ENCODE data around the gene RALA. TPM values are rescaled to one million over a fixed set of nuclear protein-coding genes. Genes with fewer than 3 reads are reported as not detected.

RALA gene
- total and polyA plus RNA-seq, 10 of the 15 experiments (the other 5 are each of a cell fraction or from before 2014, with no cell fraction given): 7.5 to 53.3 (median 23.1) TPM

DNA sequence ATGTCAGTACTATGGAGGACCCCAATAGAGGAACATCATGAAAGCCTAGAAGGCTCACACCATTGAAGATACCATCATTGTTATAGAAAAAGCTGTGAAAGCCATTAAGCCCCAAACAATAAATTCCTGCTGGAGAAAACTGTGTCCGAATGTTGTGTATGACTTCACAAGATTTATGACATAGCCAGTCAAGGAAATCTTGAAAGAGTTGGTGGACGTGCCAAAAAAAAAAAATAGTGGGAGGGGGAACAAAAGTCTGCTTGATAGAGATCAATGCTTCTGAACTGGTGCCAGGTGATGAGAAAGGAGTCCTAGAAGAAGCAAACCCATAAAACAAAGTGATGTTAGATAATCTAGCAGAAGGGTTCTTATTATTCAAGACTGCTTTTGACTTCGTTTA lies 41.2 kb downstream of the RALA start:
- CTCF ChIA-PET: no interaction called here
- POLR2A ChIA-PET: interaction anchor here (0.7 kb wide), 1 partner anchor 365 kb away, joined by 3 read pairs; no protein-coding TSS in a partner anchor
- Histone ChIP-seq H3K4me3 (no peak overlapping the region), H3K36me3 (ENCODE audit: control insufficient read depth in 2 of 2, insufficient read depth in 2 of 2, low read length in 1 of 2) (no peaks in the 10 kb centered on the region; a peak in 1 of 4 replicates), H4K20me1 (ENCODE audit: control insufficient read depth, insufficient read depth) (no peaks in the 10 kb centered on the region), H3K27me3 (replicated peaks in 1 of 2; ENCODE audit: control insufficient read depth in 2 of 2, insufficient read depth in 2 of 2, low read length in 1 of 2) (no peaks in the 10 kb centered on the region), H3K4me1 (ENCODE audit: control insufficient read depth, insufficient read depth, low read length) (no peaks in the 10 kb centered on the region), H2AFZ (ENCODE audit: control insufficient read depth, low read depth, low read length) (no peak overlapping the region), H3K27ac (ENCODE audit: control insufficient read depth, insufficient read depth) (no peak overlapping the region), H3K9me3 (replicated peaks; ENCODE audit: control insufficient read depth, insufficient read depth, low read length) (peaks cover 7% of the 10 kb centered on the region), H3K4me2 (ENCODE audit: control insufficient read depth, insufficient read depth) (no peak overlapping the region), H3K79me2 (ENCODE audit: control insufficient read depth, insufficient read depth, low read length) (no peaks in the 10 kb centered on the region; the same call in 1 of the 2 replicates), H3K9ac (ENCODE audit: control insufficient read depth, insufficient read depth, low read length) (no peak overlapping the region)
- intact Hi-C loops (cut with micrococcal nuclease; ENCODE audit: unreplicated experiment) (no loop called here), in situ Hi-C loops (cut with MboI) (no loop called here)
- RAD21 ChIA-PET (ENCODE audit: unreplicated experiment): interaction anchor here (1.0 kb wide), 1 partner anchor 84 kb away, joined by 3 read pairs; no protein-coding TSS in a partner anchor
- no TSS peak for BruUV-seq (replicated peaks)
- no peak for ATAC-seq
- no peak for DNase-seq (ENCODE audit: low read depth, low spot score)
- TF ChIP-seq POLR2A (IDR thresholded peaks at IDR 0.05; ENCODE audit: low read depth, low read length): no peak
- no peak for TF ChIP-seq LARP7 (IDR thresholded peaks at IDR 0.05)
- no peak for TF ChIP-seq HDAC6 (IDR thresholded peaks at IDR 0.05; ENCODE audit: unreplicated experiment)
- no peak for TF ChIP-seq ZNF24 (IDR thresholded peaks at IDR 0.05)
- TF ChIP-seq, protein P1, sequence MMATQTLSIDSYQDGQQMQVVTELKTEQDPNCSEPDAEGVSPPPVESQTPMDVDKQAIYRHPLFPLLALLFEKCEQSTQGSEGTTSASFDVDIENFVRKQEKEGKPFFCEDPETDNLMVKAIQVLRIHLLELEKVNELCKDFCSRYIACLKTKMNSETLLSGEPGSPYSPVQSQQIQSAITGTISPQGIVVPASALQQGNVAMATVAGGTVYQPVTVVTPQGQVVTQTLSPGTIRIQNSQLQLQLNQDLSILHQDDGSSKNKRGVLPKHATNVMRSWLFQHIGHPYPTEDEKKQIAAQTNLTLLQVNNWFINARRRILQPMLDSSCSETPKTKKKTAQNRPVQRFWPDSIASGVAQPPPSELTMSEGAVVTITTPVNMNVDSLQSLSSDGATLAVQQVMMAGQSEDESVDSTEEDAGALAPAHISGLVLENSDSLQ (IDR thresholded peaks at IDR 0.05): no peak
- TF ChIP-seq RAD51 (IDR thresholded peaks at IDR 0.05): no peak
- TF ChIP-seq, protein P2, sequence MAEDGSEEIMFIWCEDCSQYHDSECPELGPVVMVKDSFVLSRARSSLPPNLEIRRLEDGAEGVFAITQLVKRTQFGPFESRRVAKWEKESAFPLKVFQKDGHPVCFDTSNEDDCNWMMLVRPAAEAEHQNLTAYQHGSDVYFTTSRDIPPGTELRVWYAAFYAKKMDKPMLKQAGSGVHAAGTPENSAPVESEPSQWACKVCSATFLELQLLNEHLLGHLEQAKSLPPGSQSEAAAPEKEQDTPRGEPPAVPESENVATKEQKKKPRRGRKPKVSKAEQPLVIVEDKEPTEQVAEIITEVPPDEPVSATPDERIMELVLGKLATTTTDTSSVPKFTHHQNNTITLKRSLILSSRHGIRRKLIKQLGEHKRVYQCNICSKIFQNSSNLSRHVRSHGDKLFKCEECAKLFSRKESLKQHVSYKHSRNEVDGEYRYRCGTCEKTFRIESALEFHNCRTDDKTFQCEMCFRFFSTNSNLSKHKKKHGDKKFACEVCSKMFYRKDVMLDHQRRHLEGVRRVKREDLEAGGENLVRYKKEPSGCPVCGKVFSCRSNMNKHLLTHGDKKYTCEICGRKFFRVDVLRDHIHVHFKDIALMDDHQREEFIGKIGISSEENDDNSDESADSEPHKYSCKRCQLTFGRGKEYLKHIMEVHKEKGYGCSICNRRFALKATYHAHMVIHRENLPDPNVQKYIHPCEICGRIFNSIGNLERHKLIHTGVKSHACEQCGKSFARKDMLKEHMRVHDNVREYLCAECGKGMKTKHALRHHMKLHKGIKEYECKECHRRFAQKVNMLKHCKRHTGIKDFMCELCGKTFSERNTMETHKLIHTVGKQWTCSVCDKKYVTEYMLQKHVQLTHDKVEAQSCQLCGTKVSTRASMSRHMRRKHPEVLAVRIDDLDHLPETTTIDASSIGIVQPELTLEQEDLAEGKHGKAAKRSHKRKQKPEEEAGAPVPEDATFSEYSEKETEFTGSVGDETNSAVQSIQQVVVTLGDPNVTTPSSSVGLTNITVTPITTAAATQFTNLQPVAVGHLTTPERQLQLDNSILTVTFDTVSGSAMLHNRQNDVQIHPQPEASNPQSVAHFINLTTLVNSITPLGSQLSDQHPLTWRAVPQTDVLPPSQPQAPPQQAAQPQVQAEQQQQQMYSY (CRISPR knock-in tag; IDR thresholded peaks at IDR 0.05): no peak
- TF ChIP-seq, protein P3, sequence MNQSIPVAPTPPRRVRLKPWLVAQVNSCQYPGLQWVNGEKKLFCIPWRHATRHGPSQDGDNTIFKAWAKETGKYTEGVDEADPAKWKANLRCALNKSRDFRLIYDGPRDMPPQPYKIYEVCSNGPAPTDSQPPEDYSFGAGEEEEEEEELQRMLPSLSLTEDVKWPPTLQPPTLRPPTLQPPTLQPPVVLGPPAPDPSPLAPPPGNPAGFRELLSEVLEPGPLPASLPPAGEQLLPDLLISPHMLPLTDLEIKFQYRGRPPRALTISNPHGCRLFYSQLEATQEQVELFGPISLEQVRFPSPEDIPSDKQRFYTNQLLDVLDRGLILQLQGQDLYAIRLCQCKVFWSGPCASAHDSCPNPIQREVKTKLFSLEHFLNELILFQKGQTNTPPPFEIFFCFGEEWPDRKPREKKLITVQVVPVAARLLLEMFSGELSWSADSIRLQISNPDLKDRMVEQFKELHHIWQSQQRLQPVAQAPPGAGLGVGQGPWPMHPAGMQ (IDR thresholded peaks at IDR 0.05; ENCODE audit: borderline replicate concordance): no peak
- no peak for TF ChIP-seq TARDBP (IDR thresholded peaks at IDR 0.05; ENCODE audit: borderline replicate concordance)
- TF ChIP-seq RFX5 (IDR thresholded peaks at IDR 0.05; ENCODE audit: low read depth, low read length): no peak
- TF ChIP-seq ZZZ3 (IDR thresholded peaks at IDR 0.05; ENCODE audit: control insufficient read depth, insufficient read length, low read depth): no peak
- TF ChIP-seq ATF7 (IDR thresholded peaks at IDR 0.05; ENCODE audit: low read depth): no peak
- no peak for TF ChIP-seq ZNF207 (IDR thresholded peaks at IDR 0.05; ENCODE audit: borderline replicate concordance)
- no peak for TF ChIP-seq SUZ12 (IDR thresholded peaks at IDR 0.05; ENCODE audit: unreplicated experiment)
- TF ChIP-seq ESRRA (IDR thresholded peaks at IDR 0.05; ENCODE audit: low read length): no peak
- no peak for TF ChIP-seq GATAD2B (conservative IDR thresholded peaks at IDR 0.05; ENCODE audit: low read depth)
- no peak for TF ChIP-seq CHD4 (IDR thresholded peaks at IDR 0.05)
- TF ChIP-seq FOS (IDR thresholded peaks at IDR 0.05; ENCODE audit: borderline replicate concordance, extremely low read depth, insufficient read length): no peak
- no peak for FAIRE-seq
- SMC1A ChIA-PET (ENCODE audit: uncharacterized antibody, unreplicated experiment): interaction anchor here (1.3 to 1.4 kb wide), 2 partner anchors 42 to 71 kb away, joined by 3 to 4 read pairs; no protein-coding TSS in a partner anchor
- WGBS (ENCODE audit: insufficient coverage, insufficient replicate concordance, low lambda C conversion rate, missing lambda C conversion rate): 98% methylated on average over 3 of the region's 3 CpGs
